ACC112 (cell line): ENCODE results near the gene KLF2.

ENCODE experiments used
- H2AFZ ChIP-seq: fragments of 200-600 bp; sonication (generic); one replicate; pipeline ENCODE4 v1.6.0; 2017; ENCODE audit warnings: antibody characterized with exemption, low read length; ENCODE audit not compliant: unreplicated experiment
- H3K27ac ChIP-seq: fragments of 200-600 bp; sonication (generic); 2 replicates; pipeline ENCODE4 v1.5.1; 2014; ENCODE audit warnings: low read depth, mild to moderate bottlenecking, antibody characterized with exemption, low read length, moderate library complexity
- H3K27me3 ChIP-seq: fragments of 200-600 bp; sonication (generic); 2 replicates; pipeline ENCODE4 v1.6.1; 2014; ENCODE audit warnings: mild to moderate bottlenecking, antibody characterized with exemption, low read length, moderate library complexity, mixed read lengths; ENCODE audit not compliant: insufficient read depth
- H3K36me3 ChIP-seq: fragments of 200-600 bp; sonication (generic); 2 replicates; pipeline ENCODE4 v1.6.1; 2016; ENCODE audit warnings: mild to moderate bottlenecking, antibody characterized with exemption, low read length, moderate library complexity, mixed read lengths; ENCODE audit not compliant: insufficient read depth
- H3K4me1 ChIP-seq: fragments of 200-600 bp; sonication (generic); one replicate; pipeline ENCODE4 v1.6.1; 2016; ENCODE audit warnings: low read length, mixed read lengths; ENCODE audit not compliant: insufficient read depth, unreplicated experiment, control insufficient read depth
- H3K4me3 ChIP-seq: fragments of 200-600 bp; sonication (generic); 2 replicates; pipeline ENCODE4 v1.5.1; 2014; ENCODE audit warnings: mild to moderate bottlenecking, low read depth, low read length
- H3K79me2 ChIP-seq: fragments of 200-600 bp; sonication (generic); one replicate; pipeline ENCODE4 v1.6.0; 2016; ENCODE audit warnings: low read length; ENCODE audit not compliant: control insufficient read depth, unreplicated experiment, insufficient read depth

KLF2 gene

DNA sequence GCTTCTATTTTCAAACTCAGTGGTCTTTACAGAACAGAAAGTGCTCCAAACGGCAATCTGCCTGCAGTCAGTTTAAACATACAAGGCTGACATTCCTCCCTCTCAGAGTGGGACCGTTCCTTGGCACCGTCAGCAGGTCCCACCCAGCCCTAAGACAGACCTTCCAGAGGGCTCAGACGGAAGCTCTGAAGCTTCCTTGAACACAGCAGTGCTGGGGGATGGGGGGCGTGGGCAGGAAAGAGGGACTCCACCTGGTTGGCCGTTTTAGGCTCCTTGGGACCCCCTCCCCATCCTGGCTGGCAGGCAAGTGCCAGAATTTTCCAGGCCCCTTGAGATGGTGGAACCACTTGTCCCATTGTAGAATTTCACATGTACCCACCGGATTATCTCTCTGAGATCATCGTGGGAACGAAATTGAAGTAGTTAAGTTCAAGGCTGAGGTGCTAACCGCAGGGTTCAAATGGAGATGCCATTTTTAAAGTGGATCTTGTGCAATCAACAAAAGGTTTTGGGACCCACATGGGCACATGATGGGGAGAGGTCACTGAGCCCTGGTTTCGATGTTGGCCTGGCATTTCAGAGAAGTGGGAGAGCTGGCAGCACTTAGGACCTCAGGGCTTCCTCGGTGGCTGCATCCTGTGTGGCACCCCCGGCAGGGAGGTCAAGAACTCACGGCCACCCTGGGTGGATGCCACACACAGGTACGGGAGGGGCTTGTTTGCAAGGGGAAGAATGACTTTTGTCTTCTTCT, 46.2 kb downstream of the KLF2 start:
- no peak overlapping the region for H3K4me3 ChIP-seq
- H3K27ac ChIP-seq, result no peak overlapping the region
- H3K4me1 ChIP-seq, result peaks cover 21% of the 10 kb centered on the region
- H3K79me2 ChIP-seq, result no peaks in the 10 kb centered on the region
- no peaks in the 10 kb centered on the region for H3K27me3 ChIP-seq
- no peak overlapping the region for H2AFZ ChIP-seq
- H3K36me3 ChIP-seq, result no peaks in the 10 kb centered on the region

DNA sequence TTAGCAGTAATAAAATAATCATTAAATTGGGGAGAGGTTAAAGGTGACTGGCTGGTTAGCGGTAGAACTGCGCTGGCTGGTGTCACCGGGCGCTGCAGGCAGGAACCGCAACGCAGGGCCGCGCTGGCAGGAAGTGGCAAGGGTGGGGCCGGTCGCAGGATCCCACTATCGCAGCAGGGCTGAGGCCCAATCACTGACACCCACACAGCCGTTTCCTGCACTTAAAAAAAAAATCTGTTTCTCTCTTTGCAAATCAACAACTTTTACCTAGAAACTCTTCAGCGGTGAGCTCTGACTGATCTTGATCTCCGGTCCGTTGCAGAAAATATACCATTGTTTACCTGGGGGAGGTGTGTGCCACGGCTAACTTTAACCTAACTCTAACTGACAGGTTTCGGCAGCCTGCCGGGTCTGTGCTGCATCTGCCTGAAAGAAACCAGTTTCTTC, 46.9 kb downstream of the KLF2 start:
- H3K36me3 ChIP-seq, result no peaks in the 10 kb centered on the region
- peaks cover 21% of the 10 kb centered on the region for H3K4me1 ChIP-seq
- no peak overlapping the region for H3K27ac ChIP-seq
- no peaks in the 10 kb centered on the region for H3K27me3 ChIP-seq
- H2AFZ ChIP-seq, result no peak overlapping the region
- H3K4me3 ChIP-seq, result no peak overlapping the region
- no peaks in the 10 kb centered on the region for H3K79me2 ChIP-seq

DNA sequence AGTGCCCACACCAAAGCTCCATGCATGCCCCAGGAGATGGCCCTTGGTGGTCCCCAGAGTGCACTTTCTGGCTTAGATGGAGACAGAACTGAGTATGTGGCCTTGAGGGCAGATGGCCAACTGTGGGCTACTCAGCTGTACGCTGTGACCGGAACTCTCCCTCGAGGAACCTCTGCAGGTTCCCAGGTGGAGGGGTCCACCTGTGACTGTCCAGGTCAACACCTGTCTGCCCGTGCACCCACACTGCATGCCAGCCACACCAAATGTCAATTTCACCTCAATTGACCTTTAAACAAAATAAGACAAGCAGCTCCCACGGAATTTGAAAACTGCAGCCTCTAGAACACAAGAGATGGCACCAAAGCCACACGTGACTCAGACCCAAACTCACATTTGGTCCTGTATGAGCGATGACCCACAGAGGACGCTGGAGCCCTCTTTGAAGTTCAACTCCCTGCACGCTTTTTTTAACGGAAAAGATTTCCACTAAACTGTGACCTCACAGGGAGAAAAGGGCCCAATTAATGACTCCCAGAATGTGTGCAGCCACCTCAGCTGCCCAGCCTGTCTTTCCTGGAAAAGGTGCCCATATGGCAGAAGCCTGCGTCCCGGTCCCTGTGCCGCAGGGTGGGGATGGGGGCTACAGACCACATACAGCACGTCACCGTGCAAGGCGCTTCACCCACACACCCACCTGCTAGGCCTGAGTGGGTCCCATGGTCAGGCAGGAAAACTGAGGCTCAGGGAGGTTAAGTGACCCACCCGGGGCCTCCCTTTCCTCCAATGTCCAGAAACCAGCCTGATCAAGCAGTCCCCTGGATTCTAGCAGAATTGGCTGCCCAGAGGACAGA, 47.7 kb downstream of the KLF2 start:
- no peaks in the 10 kb centered on the region for H3K27me3 ChIP-seq
- H2AFZ ChIP-seq, result no peak overlapping the region
- H3K4me3 ChIP-seq, result no peak overlapping the region
- H3K79me2 ChIP-seq, result no peaks in the 10 kb centered on the region
- H3K27ac ChIP-seq, result no peak overlapping the region
- peaks cover 21% of the 10 kb centered on the region for H3K4me1 ChIP-seq
- no peaks in the 10 kb centered on the region for H3K36me3 ChIP-seq

DNA sequence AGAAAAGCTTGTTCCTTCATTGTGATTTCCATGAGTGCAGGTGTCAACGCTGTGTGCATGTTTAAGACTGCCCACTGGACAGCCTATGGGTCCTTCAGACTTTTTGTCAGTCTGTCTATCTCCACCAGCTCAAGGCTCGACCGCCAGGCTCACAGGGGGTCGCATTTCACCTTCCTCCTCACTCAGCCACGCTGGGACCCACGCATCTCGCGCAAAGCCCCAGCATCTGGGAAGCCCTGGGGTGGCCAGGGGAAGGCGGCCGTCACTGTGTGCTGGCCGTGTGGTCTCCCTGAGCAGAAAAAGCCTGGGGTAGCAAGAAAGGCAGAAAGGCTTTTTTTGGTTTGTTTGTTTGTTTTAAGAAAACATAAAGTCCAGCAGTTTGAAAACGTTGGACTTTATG, 48.5 kb downstream of the KLF2 start:
- Histone ChIP-seq H3K4me1 (peaks cover 21% of the 10 kb centered on the region), H2AFZ (no peak overlapping the region), H3K27ac (peak overlapping the region; percentile 25; the same call in 1 of the 2 replicates), H3K4me3 (no peak overlapping the region), H3K36me3 (no peaks in the 10 kb centered on the region), H3K27me3 (no peaks in the 10 kb centered on the region), H3K79me2 (no peaks in the 10 kb centered on the region)

DNA sequence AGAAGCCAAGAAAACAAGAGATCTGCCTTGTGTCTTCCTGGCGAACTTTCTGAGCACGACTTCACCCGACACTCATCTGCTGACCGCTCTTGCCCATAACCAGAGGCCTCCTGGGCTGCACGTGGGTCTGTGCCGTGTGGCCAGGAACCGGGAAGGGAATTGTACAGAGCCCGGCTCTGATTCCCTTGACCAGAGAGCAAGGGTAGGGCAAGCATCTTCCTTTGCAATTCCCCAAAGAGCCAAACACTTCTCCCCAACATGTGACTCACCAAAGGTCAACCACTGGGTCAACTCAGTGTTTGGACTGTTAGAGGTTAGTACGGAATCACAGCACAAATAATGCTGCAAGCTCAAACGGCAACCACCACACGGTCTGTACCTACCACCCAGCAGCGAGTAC, 48.9 kb downstream of the KLF2 start:
- Histone ChIP-seq H3K4me1 (peaks cover 21% of the 10 kb centered on the region), H3K79me2 (no peaks in the 10 kb centered on the region), H3K27ac (peak overlapping the region; percentile 25; the same call in 1 of the 2 replicates)

DNA sequence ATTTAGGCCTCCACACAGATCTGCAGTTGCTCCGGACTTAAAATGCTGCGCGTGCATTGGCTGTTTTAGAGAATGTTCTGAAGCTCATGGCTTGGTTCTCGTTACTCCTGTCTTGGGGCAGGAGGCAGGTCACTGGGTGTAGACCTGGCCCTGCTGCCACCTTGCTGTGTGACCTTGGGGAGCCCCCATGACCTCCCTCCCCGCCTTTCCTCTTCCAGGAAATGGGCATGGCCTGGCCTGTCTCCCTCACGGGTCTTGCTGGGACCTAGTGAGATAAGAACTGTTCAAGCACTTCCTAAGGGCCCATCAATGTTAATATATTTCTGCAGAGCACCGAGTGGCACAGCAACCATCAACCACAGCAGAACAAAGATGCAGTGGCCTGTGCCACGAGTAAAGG, 49.4 kb downstream of the KLF2 start:
- Histone ChIP-seq H3K36me3 (no peaks in the 10 kb centered on the region), H3K27ac (no peak overlapping the region), H3K27me3 (no peaks in the 10 kb centered on the region), H3K79me2 (no peaks in the 10 kb centered on the region), H2AFZ (no peak overlapping the region), H3K4me1 (peaks cover 21% of the 10 kb centered on the region), H3K4me3 (no peak overlapping the region)

More for the DNA sequence above, 48.9 kb downstream of the KLF2 start:
- no peak overlapping the region for H3K4me3 ChIP-seq
- no peaks in the 10 kb centered on the region for H3K27me3 ChIP-seq
- no peaks in the 10 kb centered on the region for H3K36me3 ChIP-seq
- no peak overlapping the region for H2AFZ ChIP-seq

DNA sequence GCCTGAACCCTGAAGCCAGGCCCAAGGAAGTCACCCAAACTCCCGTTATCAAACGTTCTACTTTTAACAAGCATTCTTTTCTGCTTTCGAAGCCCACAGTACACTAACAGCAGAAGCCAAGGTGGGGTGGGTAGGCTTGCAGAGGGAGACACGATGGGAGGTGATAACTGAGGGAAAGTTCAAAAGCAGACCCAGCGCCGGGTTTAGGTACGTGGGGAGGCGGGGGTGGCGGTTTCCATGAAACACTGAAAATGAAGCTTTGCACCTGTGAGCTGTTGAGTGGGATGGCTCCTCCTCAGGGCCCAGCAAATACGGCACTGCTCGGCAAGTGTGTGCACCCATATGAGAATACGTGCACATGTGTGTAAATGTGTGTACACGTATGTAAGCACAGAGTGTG, 49.8 kb downstream of the KLF2 start:
- Histone ChIP-seq H3K4me1 (peaks cover 21% of the 10 kb centered on the region), H3K4me3 (no peak overlapping the region), H2AFZ (no peak overlapping the region), H3K79me2 (no peaks in the 10 kb centered on the region), H3K36me3 (no peaks in the 10 kb centered on the region), H3K27me3 (no peaks in the 10 kb centered on the region), H3K27ac (no peak overlapping the region)

DNA sequence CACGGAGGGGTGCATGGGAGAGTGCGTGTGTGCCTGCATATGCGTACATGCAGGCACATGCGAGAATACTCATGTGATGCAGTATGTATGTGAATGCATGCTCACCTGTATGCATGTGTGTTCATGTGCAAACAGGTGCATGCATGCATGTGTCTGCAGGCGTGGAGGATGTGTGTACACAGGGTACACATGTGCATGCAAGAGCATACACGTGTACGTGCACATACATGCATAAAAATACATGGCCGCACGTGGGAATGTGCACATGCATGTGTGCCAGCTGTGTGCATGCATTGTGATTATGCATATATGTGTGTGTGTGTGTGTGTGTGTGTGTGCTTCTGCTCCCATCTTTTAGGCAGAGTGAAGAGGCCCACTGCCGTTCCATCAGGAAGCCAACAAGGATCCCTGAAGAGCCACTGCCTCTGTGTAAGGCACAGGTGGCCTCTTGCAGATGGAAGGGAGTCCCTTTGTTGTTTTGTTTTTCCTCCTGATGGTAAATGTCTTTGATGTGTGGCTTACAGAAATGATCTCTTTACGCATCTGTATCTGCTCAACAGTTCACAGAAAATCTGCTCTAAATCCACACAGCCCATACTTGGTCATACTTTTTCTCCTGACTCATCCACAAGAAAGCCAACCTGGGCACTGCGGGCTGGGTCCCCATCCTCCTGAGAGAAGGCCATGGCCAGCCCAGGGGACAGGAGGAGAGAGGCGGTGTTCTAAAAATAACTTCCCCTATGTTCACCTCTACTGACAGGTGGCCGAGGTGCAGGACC, 50.7 kb downstream of the KLF2 start:
- Histone ChIP-seq H3K4me1 (peaks cover 21% of the 10 kb centered on the region), H3K27me3 (no peaks in the 10 kb centered on the region), H3K79me2 (no peaks in the 10 kb centered on the region), H3K36me3 (no peaks in the 10 kb centered on the region), H2AFZ (no peak overlapping the region), H3K4me3 (no peak overlapping the region), H3K27ac (no peak overlapping the region)

DNA sequence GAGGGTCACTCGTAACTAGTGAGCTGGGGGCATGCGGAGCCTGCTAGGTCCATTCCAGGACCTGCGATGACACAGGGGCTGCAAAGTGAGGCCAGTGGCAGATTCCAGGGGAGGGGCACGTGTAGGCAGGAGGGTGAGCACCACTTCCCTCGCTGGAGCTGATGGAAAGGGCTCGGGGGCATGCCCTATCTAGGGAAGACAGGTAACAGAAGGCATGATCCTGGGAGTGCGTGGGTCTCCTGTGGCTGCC, 51.2 kb downstream of the KLF2 start:
- H3K4me1 ChIP-seq, result peaks cover 21% of the 10 kb centered on the region
- H3K4me3 ChIP-seq, result no peak overlapping the region
- no peaks in the 10 kb centered on the region for H3K79me2 ChIP-seq
- no peaks in the 10 kb centered on the region for H3K36me3 ChIP-seq
- H3K27ac ChIP-seq, result no peak overlapping the region
- no peak overlapping the region for H2AFZ ChIP-seq
- H3K27me3 ChIP-seq, result no peaks in the 10 kb centered on the region

DNA sequence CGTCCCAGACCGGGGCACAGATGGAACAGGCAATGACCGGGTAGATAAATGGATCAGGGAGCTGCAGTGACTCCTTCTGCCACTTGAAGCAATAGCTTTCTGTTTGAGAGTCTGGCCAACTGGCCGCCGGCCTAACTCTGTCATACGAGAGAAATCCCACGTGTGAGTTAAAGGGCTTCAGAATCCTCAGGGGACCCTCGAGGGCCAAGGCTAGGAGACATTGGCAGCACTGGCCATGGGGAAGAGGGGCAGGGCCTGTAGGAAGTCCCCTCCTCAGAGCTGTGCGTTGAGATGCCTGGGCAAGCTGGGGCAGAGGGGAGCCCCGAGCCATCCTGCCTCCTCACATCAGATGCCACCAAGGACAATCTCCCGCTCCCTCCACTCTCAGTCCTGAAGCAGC, 51.6 kb downstream of the KLF2 start:
- no peak overlapping the region for H3K4me3 ChIP-seq
- H3K36me3 ChIP-seq, result no peaks in the 10 kb centered on the region
- H3K4me1 ChIP-seq, result peaks cover 21% of the 10 kb centered on the region
- no peaks in the 10 kb centered on the region for H3K27me3 ChIP-seq
- no peaks in the 10 kb centered on the region for H3K79me2 ChIP-seq
- H3K27ac ChIP-seq, result no peak overlapping the region
- no peak overlapping the region for H2AFZ ChIP-seq
